ENCODE measurements around the gene HECW1. TPM values are rescaled to one million over a fixed set of nuclear protein-coding genes. Genes with fewer than 3 reads are reported as not detected.

The HECW1 gene
- total and polyA plus RNA-seq, 2 experiments from 2014 or later, result 11.0 to 21.8 TPM

GRCh38 chr7:43229801-43230200 is 117.4 kb downstream of the HECW1 start (continued):
- no peak for TF ChIP-seq CTCF (conservative IDR thresholded peaks at IDR 0.05; ENCODE audit: low read depth in 2 of 2)
- no peak for TF ChIP-seq CREB1 (CRISPR knock-in tag; IDR thresholded peaks at IDR 0.05; ENCODE audit: low read depth)

GRCh38 chr7:43232366-43232765 is 119.9 kb downstream of the HECW1 start:
- Histone ChIP-seq H3K4me1 (ENCODE audit: insufficient read depth) (peaks cover 16% of the 10 kb centered on the region), H3K9me2 (ENCODE audit: insufficient read depth) (no peaks in the 10 kb centered on the region), H3K4me3 (no peak overlapping the region), H2AFZ (no peak overlapping the region), H4K20me1 (replicated peaks; ENCODE audit: insufficient read depth) (no peaks in the 10 kb centered on the region), H3K27ac (ENCODE audit: low read depth) (no peak overlapping the region), H3K4me2 (no peak overlapping the region), H3K27me3 (ENCODE audit: insufficient read depth) (no peaks in the 10 kb centered on the region), H3K36me3 (ENCODE audit: insufficient read depth) (no peaks in the 10 kb centered on the region), H3K79me2 (replicated peaks; ENCODE audit: insufficient read depth) (no peaks in the 10 kb centered on the region), H3F3A (replicated peaks; ENCODE audit: low read depth) (no peaks in the 10 kb centered on the region)
- Mint-ChIP-seq H3K27ac (no peak overlapping the region), H3K36me3 (ENCODE audit: low read depth) (no peaks in the 10 kb centered on the region), H3K4me1 (peaks cover 20% of the 10 kb centered on the region), H3K27me3 (ENCODE audit: insufficient read depth, low read depth, poor library complexity) (peaks cover 4% of the 10 kb centered on the region), H3K9me3 (no peaks in the 10 kb centered on the region), H3K4me3 (no peak overlapping the region)
- no peak for TF ChIP-seq CTCF (conservative IDR thresholded peaks at IDR 0.05; ENCODE audit: low read depth in 2 of 2)
- TF ChIP-seq ZNF331 (CRISPR knock-in tag; IDR thresholded peaks at IDR 0.05; ENCODE audit: low read depth), result no peak
- no peak for TF ChIP-seq EZH2 (IDR thresholded peaks at IDR 0.05; ENCODE audit: low read depth, unreplicated experiment)
- TF ChIP-seq ZNF462 (CRISPR knock-in tag; IDR thresholded peaks at IDR 0.05), result no peak
- TF ChIP-seq POLR2AphosphoS5 (IDR thresholded peaks at IDR 0.05; ENCODE audit: low read depth), result no peak
- ATAC-seq, result no peak
- DNase-seq (ENCODE audit: low spot score), result no peak
